GM23338 (cell line): ENCODE results near the gene ZBTB44. TPM values are rescaled to one million over a fixed set of nuclear protein-coding genes. Genes with fewer than 3 reads are reported as not detected.
A peak's percentile ranks its signal among the peaks of the same experiment; 100 is the strongest.

Experiments used
- ATAC-seq: fragments of 200-7000 bp; cut with Tn5 transposase; 3 replicates; pipeline ENCODE4 v1.9.1; 2020
- DNase-seq: peaks from one replicate; pipeline ENCODE4 v3.0.0-alpha.2; 2015; ENCODE audit warnings: low spot score
- H2AFZ ChIP-seq: fragments of 200-600 bp; sonication (generic); 2 replicates; pipeline ENCODE4 v1.8.0; 2016; ENCODE audit warnings: antibody characterized with exemption, mild to moderate bottlenecking, moderate library complexity
- H3F3A ChIP-seq: fragments of 200-600 bp; sonication (generic); replicated peaks from 2 replicates; pipeline ENCODE4 v1.8.0; 2017; ENCODE audit warnings: antibody characterized with exemption, mixed run types, low read depth
- H3K27ac ChIP-seq: fragments of 200-600 bp; sonication (generic); 2 replicates; pipeline ENCODE4 v1.6.1; 2016; ENCODE audit warnings: low read depth
- H3K27me3 ChIP-seq: fragments of 200-600 bp; sonication (generic); 2 replicates; pipeline ENCODE4 v1.8.0; 2016; ENCODE audit warnings: mild to moderate bottlenecking, mixed run types, moderate library complexity; ENCODE audit not compliant: insufficient read depth
- H3K36me3 ChIP-seq: fragments of 200-600 bp; sonication (generic); 2 replicates; pipeline ENCODE4 v1.8.0; 2016; ENCODE audit warnings: mild to moderate bottlenecking; ENCODE audit not compliant: insufficient read depth
- H3K4me1 ChIP-seq: fragments of 200-600 bp; sonication (generic); 2 replicates; pipeline ENCODE4 v1.8.0; 2016; ENCODE audit warnings: mild to moderate bottlenecking, moderate library complexity; ENCODE audit not compliant: insufficient read depth
- H3K4me2 ChIP-seq: fragments of 200-600 bp; sonication (generic); 2 replicates; pipeline ENCODE4 v1.7.1; 2017; ENCODE audit warnings: mixed run types
- H3K4me3 ChIP-seq: fragments of 200-600 bp; sonication (generic); 2 replicates; pipeline ENCODE4 v1.6.1; 2016; ENCODE audit warnings: mixed run types
- H3K79me2 ChIP-seq: fragments of 200-600 bp; sonication (generic); replicated peaks from 2 replicates; pipeline ENCODE4 v1.8.0; 2017; ENCODE audit warnings: mild to moderate bottlenecking; ENCODE audit not compliant: insufficient read depth
- H3K9me2 ChIP-seq: fragments of 200-600 bp; sonication (generic); 2 replicates; pipeline ENCODE4 v1.8.0; 2017; ENCODE audit not compliant: insufficient read depth
- H4K20me1 ChIP-seq: fragments of 200-600 bp; sonication (generic); replicated peaks from 2 replicates; pipeline ENCODE4 v1.8.0; 2017; ENCODE audit warnings: mild to moderate bottlenecking; ENCODE audit not compliant: insufficient read depth
- H3K27ac Mint-ChIP-seq: 2 replicates; pipeline ENCODE4 v1.8.0; 2020; ENCODE audit warnings: inconsistent platforms, mild to moderate bottlenecking, moderate library complexity, mixed read lengths
- H3K27me3 Mint-ChIP-seq: 3 replicates; pipeline ENCODE4 v1.8.0; 2022; ENCODE audit warnings: low read depth, mild to moderate bottlenecking, moderate library complexity, mixed read lengths, inconsistent platforms; ENCODE audit not compliant: insufficient read depth, poor library complexity
- H3K36me3 Mint-ChIP-seq: 3 replicates; pipeline ENCODE4 v1.8.0; 2021; ENCODE audit warnings: low read depth, mild to moderate bottlenecking, inconsistent platforms, moderate library complexity, mixed read lengths
- H3K4me1 Mint-ChIP-seq: 3 replicates; pipeline ENCODE4 v1.8.0; 2020; ENCODE audit warnings: mild to moderate bottlenecking, inconsistent platforms, mixed read lengths
- H3K4me3 Mint-ChIP-seq: 3 replicates; pipeline ENCODE4 v1.8.0; 2021; ENCODE audit warnings: moderate library complexity, mild to moderate bottlenecking, inconsistent platforms, mixed read lengths
- H3K9me3 Mint-ChIP-seq: 3 replicates; pipeline ENCODE4 v1.8.0; 2020; ENCODE audit warnings: moderate library complexity, mild to moderate bottlenecking, inconsistent platforms, mixed read lengths
- CREB1 ChIP-seq: fragments of 250-450 bp; sonication (Bioruptor Pico); IDR thresholded peaks from 2 replicates; pipeline ENCODE4 v1.5.0; 2020; ENCODE audit warnings: low read depth, mild to moderate bottlenecking, moderate library complexity
- CTCF ChIP-seq, 2 experiments: fragments of 200-600 bp in 1 of 2; sonication (generic) in 1 of 2; conservative IDR thresholded peaks; 2 replicates each; pipeline versions ENCODE4 v1.5.1 to v1.6.1; 2016 to 2017; ENCODE audit warnings: antibody characterized with exemption in 2 of 2, low read depth in 2 of 2, mild to moderate bottlenecking in 2 of 2, moderate library complexity in 1 of 2
- EZH2phosphoT487 ChIP-seq: fragments of 200-600 bp; sonication (generic); IDR thresholded peaks from one replicate; pipeline ENCODE4 v1.8.1; 2018; ENCODE audit warnings: antibody characterized with exemption; ENCODE audit not compliant: unreplicated experiment
- POLR2AphosphoS5 ChIP-seq: IDR thresholded peaks from 2 replicates; pipeline ENCODE4 v1.6.1; 2016; ENCODE audit warnings: antibody characterized with exemption, low read depth
- ZNF114 ChIP-seq: fragments of 250-450 bp; sonication (Bioruptor Pico); IDR thresholded peaks from 2 replicates; pipeline ENCODE4 v1.5.0; 2020; ENCODE audit warnings: mild to moderate bottlenecking, moderate library complexity
- long read RNA-seq: library from polyadenylated mRNA; unstranded; transcript quantifications from one replicate; pipeline ENCODE4 v2.0.0, GENCODE V29; 2020; ENCODE audit not compliant: unreplicated experiment
- polyA plus RNA-seq: library from polyadenylated mRNA; unstranded; fragments of >200 nt; fragmentation: Nextera tagmentation; extraction: Ambion mirVana; gene quantifications from 2 replicates; pipeline ENCODE4 v1.2.1, GENCODE V29; 2016
- total RNA-seq: library from RNA; depleted of rRNA; stranded (reverse); fragments of >200 nt; shearing (Covaris generic); gene quantifications from 2 replicates; pipeline ENCODE4 v1.2.3, GENCODE V29; 2014; rRNA removed

Gene ZBTB44, protein sequence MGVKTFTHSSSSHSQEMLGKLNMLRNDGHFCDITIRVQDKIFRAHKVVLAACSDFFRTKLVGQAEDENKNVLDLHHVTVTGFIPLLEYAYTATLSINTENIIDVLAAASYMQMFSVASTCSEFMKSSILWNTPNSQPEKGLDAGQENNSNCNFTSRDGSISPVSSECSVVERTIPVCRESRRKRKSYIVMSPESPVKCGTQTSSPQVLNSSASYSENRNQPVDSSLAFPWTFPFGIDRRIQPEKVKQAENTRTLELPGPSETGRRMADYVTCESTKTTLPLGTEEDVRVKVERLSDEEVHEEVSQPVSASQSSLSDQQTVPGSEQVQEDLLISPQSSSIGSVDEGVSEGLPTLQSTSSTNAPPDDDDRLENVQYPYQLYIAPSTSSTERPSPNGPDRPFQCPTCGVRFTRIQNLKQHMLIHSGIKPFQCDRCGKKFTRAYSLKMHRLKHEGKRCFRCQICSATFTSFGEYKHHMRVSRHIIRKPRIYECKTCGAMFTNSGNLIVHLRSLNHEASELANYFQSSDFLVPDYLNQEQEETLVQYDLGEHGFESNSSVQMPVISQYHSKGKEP
- total RNA-seq (102 and 104 TPM in 2 replicates), polyA plus RNA-seq (57.9 and 61.2 TPM in 2 replicates)
- long read RNA-seq, partial matches to known transcripts, result 1 of 6 reads
- long read RNA-seq, other reads (novel, unspliced or antisense), result 5 of 6 reads

DNA sequence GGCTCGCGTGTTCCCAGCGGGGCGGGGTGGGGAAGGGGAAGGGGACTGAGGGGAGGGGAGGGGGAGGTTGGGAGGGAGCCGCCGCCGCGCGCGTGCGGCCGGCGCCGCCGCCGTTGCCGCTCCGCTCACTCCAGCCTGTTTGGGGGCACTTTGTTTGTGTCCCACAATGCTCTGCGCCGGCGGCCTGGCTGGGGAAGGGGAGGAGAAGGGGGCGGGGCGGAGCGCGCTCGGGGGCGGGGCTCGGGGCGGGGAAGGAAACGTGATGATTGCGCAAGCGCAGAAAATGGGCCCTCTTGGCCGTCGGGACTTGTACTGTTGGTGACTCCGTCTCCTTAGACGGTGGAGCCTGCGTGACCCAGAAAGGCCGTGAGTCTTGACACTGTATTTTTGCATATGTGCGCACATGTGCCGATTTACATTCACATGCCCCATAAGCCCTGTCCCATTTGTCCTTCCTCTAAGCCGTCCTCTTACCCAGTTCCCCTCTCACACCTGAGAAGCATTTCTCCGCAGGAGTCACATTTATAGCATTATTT, at the start of gene ZBTB44:
ZBTB44 (minus strand) TSS at position 168 of the 536 bp plus-strand sequence. CDS start 53,044 bp downstream, outside the sequence.
- Mint-ChIP-seq H3K27me3 (peaks cover 2% of the 10 kb centered on the region), H3K4me1 (peaks cover 53% of the 10 kb centered on the region), H3K9me3 (peaks cover 3% of the 10 kb centered on the region; the same call in 2 of the 3 replicates), H3K4me3 (peak within 1 kb of the TSS; percentile 90), H3K27ac (peak within 1 kb of the TSS; percentile 94), H3K36me3 (peaks cover 9% of the 10 kb centered on the region)
- Histone ChIP-seq H3K36me3 (no peaks in the 10 kb centered on the region), H3F3A (peaks cover 5% of the 10 kb centered on the region; the same call in 1 of the 2 replicates), H3K4me3 (peak within 1 kb of the TSS; percentile 61), H3K27me3 (no peaks in the 10 kb centered on the region), H3K9me2 (no peaks in the 10 kb centered on the region), H2AFZ (peak within 1 kb of the TSS; percentile 76; the same call in 1 of the 2 replicates), H3K79me2 (peaks cover 42% of the 10 kb centered on the region), H3K27ac (peak within 1 kb of the TSS; percentile 86), H3K4me2 (peak within 1 kb of the TSS; percentile 86), H4K20me1 (no peaks in the 10 kb centered on the region; the same call in 1 of the 2 replicates), H3K4me1 (peaks cover 60% of the 10 kb centered on the region)
- ATAC-seq (peak; percentile 70), DNase-seq (peak; percentile 91)
- TF ChIP-seq POLR2AphosphoS5 (peak; percentile 51; the same call in 1 of the 2 replicates), EZH2phosphoT487 (no peak)

GRCh38 chr11:130359419-130359818, 44.7 kb upstream of the ZBTB44 start:
- DNase-seq (no peak), ATAC-seq (no peak)
- Histone ChIP-seq H3K36me3 (no peaks in the 10 kb centered on the region; the same call in 1 of the 2 replicates), H3K4me3 (no peak overlapping the region), H2AFZ (no peak overlapping the region), H3K27ac (no peak overlapping the region), H3K9me2 (no peaks in the 10 kb centered on the region), H4K20me1 (no peaks in the 10 kb centered on the region), H3F3A (no peaks in the 10 kb centered on the region), H3K4me1 (peaks cover 7% of the 10 kb centered on the region; the same call in 1 of the 2 replicates), H3K4me2 (no peak overlapping the region), H3K27me3 (no peaks in the 10 kb centered on the region), H3K79me2 (no peaks in the 10 kb centered on the region)
- Mint-ChIP-seq H3K9me3 (peaks cover 49% of the 10 kb centered on the region), H3K27ac (no peak overlapping the region), H3K4me1 (no peaks in the 10 kb centered on the region), H3K36me3 (peaks cover 34% of the 10 kb centered on the region), H3K4me3 (no peak overlapping the region), H3K27me3 (peaks cover 2% of the 10 kb centered on the region)
- TF ChIP-seq CTCF (conservative IDR thresholded peaks at IDR 0.05; ENCODE audit: low read depth in 2 of 2) (no peak), ZNF114 (CRISPR knock-in tag) (no peak), CREB1 (CRISPR knock-in tag) (no peak), POLR2AphosphoS5 (no peak), EZH2phosphoT487 (no peak)
